Glutamatergic neuron (in vitro differentiated cells): ENCODE measurements around the gene RALGPS1. TPM values are rescaled to one million over a fixed set of nuclear protein-coding genes. Genes with fewer than 3 reads are reported as not detected.

Source experiments
- DNase-seq: peaks from one replicate; pipeline ENCODE4 v3.0.0; 2022
- H3K27ac Mint-ChIP-seq: one replicate; pipeline ENCODE4 v1.8.0; 2020; ENCODE audit warnings: mild to moderate bottlenecking, mixed read lengths, inconsistent platforms; ENCODE audit not compliant: unreplicated experiment
- H3K27me3 Mint-ChIP-seq: one replicate; pipeline ENCODE4 v1.8.0; 2020; ENCODE audit warnings: mild to moderate bottlenecking, moderate library complexity, mixed read lengths, inconsistent platforms; ENCODE audit not compliant: unreplicated experiment
- H3K36me3 Mint-ChIP-seq: one replicate; pipeline ENCODE4 v1.8.0; 2020; ENCODE audit warnings: mild to moderate bottlenecking, mixed read lengths, inconsistent platforms; ENCODE audit not compliant: unreplicated experiment
- H3K4me1 Mint-ChIP-seq: one replicate; pipeline ENCODE4 v1.8.0; 2020; ENCODE audit warnings: mild to moderate bottlenecking, low read depth, mixed read lengths, inconsistent platforms; ENCODE audit not compliant: unreplicated experiment
- H3K4me3 Mint-ChIP-seq: one replicate; pipeline ENCODE4 v1.8.0; 2020; ENCODE audit warnings: mild to moderate bottlenecking, mixed read lengths, inconsistent platforms; ENCODE audit not compliant: unreplicated experiment
- H3K9me3 Mint-ChIP-seq: one replicate; pipeline ENCODE4 v1.8.0; 2020; ENCODE audit warnings: mild to moderate bottlenecking, moderate library complexity, mixed read lengths, inconsistent platforms; ENCODE audit not compliant: unreplicated experiment
- total RNA-seq: library from RNA; stranded (reverse); fragmentation: NEBNext Ultra II Directional; extraction: Animal tissue kit (Norgen Biotek cat#: 25700); gene quantifications from one replicate; pipeline ENCODE4 v1.2.1, GENCODE V29; 2021; ENCODE audit not compliant: unreplicated experiment
- TF ChIP-seq, protein P1 (sequence below): fragments of 200-600 bp; sonication (generic); IDR thresholded peaks from one replicate; pipeline ENCODE4 v1.5.0; 2021; ENCODE audit not compliant: partially characterized antibody, unreplicated experiment

RALGPS1 gene
- total RNA-seq, 1 donor from 2014 or later: 23.8 TPM

DNA sequence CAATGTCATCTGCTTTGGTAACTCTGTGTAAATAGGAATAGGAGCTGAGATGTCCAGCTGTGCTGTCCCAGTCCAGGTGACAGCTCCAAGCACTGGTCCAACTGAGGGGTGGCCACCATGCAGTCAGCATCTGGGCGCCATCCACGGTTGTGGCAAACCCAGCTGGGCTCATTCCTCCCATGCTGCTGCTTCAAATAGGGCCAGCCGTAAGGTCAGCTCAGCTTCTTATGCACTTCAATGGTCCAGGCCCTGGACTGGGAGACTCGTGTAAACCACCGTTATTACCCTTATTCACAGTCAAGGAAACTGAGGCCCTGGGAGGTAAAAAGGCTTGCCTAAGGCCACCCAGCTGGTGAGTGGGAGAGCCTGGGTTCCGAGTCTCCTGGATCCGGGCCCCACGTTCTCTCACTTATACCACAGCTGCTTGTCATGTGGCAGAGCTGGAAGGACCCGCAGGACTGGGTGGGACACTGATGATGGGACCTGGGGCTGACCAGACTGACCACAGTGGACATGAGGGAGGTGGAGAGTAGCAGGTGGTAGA, 246.6 kb downstream of the RALGPS1 start:
- Mint-ChIP-seq H3K4me1 (peaks cover 9% of the 10 kb centered on the region), H3K27me3 (no peaks in the 10 kb centered on the region), H3K27ac (no peak overlapping the region), H3K9me3 (no peaks in the 10 kb centered on the region), H3K4me3 (no peak overlapping the region), H3K36me3 (no peaks in the 10 kb centered on the region)
- DNase-seq: no peak
- TF ChIP-seq, protein P1, sequence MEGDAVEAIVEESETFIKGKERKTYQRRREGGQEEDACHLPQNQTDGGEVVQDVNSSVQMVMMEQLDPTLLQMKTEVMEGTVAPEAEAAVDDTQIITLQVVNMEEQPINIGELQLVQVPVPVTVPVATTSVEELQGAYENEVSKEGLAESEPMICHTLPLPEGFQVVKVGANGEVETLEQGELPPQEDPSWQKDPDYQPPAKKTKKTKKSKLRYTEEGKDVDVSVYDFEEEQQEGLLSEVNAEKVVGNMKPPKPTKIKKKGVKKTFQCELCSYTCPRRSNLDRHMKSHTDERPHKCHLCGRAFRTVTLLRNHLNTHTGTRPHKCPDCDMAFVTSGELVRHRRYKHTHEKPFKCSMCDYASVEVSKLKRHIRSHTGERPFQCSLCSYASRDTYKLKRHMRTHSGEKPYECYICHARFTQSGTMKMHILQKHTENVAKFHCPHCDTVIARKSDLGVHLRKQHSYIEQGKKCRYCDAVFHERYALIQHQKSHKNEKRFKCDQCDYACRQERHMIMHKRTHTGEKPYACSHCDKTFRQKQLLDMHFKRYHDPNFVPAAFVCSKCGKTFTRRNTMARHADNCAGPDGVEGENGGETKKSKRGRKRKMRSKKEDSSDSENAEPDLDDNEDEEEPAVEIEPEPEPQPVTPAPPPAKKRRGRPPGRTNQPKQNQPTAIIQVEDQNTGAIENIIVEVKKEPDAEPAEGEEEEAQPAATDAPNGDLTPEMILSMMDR: no peak

GRCh38 chr9:127162046-127162863, 247.7 kb downstream of the RALGPS1 start:
- H3K36me3 Mint-ChIP-seq: no peaks in the 10 kb centered on the region
- TF ChIP-seq, protein P1: no peak
- no peak overlapping the region for H3K27ac Mint-ChIP-seq
- no peak overlapping the region for H3K4me3 Mint-ChIP-seq
- DNase-seq: no peak
- H3K4me1 Mint-ChIP-seq: peaks cover 9% of the 10 kb centered on the region
- H3K27me3 Mint-ChIP-seq: no peaks in the 10 kb centered on the region
- H3K9me3 Mint-ChIP-seq: no peaks in the 10 kb centered on the region

DNA sequence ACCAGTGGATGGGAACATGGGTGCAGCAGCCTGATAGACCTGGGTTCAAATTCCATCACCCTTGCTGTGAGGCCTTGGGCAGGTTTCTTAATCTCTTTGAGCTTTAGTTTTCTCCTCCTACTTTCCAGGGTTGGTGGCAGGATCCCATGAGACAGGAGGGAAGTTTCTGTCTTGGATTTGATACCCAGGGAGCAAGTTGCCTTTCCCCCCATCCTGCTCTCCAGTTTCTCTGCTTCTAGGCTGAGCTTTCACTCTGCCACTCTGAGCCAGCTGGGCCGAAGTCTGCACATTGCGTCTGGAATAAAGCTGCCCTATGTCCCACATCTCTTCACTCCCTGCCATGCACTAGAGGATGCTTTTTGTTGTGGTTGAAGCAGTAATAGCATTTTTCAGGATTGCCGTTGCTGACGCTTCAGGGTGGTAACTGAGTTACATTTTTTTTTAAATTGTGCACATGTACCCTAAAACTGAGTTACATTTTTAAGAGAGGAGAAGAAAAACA, 248.3 kb downstream of the RALGPS1 start:
- H3K27ac Mint-ChIP-seq: no peak overlapping the region
- DNase-seq: no peak
- no peak overlapping the region for H3K4me3 Mint-ChIP-seq
- no peaks in the 10 kb centered on the region for H3K27me3 Mint-ChIP-seq
- no peaks in the 10 kb centered on the region for H3K9me3 Mint-ChIP-seq
- no peaks in the 10 kb centered on the region for H3K36me3 Mint-ChIP-seq
- H3K4me1 Mint-ChIP-seq: peaks cover 9% of the 10 kb centered on the region
- TF ChIP-seq, protein P1: no peak

DNA sequence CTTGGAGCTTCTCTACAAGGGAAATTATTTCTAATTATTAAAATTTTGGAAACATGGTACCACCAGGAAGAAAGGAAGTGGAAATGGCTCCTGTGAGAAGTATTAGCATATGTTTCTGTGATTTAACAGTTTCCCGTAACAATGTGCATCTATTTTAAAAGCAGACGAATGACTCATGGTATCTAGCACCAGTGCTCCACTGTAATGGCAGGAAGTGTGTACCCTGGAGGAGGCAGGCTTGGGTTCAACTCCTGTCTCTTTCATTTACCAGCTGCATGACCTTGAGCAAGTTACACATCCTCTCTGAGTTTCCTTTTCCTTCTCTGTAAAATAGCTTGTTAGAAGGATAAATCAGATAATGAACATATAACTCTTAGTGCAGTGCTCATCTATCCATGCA, 248.8 kb downstream of the RALGPS1 start:
- no peak for DNase-seq
- H3K4me3 Mint-ChIP-seq: no peak overlapping the region
- no peak overlapping the region for H3K27ac Mint-ChIP-seq
- no peaks in the 10 kb centered on the region for H3K27me3 Mint-ChIP-seq
- TF ChIP-seq, protein P1: no peak
- H3K36me3 Mint-ChIP-seq: no peaks in the 10 kb centered on the region
- no peaks in the 10 kb centered on the region for H3K9me3 Mint-ChIP-seq
- peaks cover 9% of the 10 kb centered on the region for H3K4me1 Mint-ChIP-seq

DNA sequence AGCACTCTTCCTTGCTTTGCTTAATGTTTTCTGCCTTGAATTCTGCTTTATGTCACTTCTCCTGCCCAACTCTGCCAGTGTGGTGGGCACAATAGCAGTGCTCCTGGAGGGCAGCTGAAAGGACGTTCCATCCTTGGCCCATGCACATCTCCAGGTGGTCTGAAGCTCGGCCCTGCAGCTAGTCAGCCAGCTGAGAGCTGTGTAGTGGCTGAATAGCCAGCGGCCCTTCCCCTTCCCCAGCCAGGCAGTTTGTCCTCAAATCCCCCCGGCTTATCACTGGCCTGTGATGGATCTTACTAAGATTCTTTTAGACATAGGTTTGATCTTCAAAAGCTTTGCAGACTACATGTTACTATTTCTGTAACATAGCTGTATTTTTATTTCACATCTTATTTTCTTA, 250.5 kb downstream of the RALGPS1 start:
- no peak for DNase-seq

More for the DNA sequence above, 250.5 kb downstream of the RALGPS1 start:
- H3K4me1 Mint-ChIP-seq: no peaks in the 10 kb centered on the region
- H3K4me3 Mint-ChIP-seq: no peak overlapping the region
- TF ChIP-seq, protein P1: no peak
- no peaks in the 10 kb centered on the region for H3K9me3 Mint-ChIP-seq
- no peaks in the 10 kb centered on the region for H3K36me3 Mint-ChIP-seq
- H3K27me3 Mint-ChIP-seq: no peaks in the 10 kb centered on the region
- no peak overlapping the region for H3K27ac Mint-ChIP-seq
